Measurements from ENCODE around the gene C10orf62.

DNA sequence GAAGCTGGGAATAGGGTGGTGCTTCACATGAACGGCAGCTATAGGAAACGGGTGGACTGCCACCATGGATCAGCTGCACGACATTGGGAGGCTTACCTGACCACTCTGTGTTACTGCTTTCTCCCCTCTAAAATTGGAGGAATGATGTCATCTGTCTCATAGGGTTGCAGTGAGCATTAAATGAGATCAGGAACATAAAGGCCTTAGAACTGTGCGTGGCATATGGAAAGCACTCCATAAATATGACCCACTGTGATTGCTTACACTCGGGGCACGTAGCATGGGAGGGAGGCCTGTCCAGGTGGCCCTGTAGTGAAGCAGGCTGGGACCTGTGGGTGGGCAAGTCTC, 9.7 kb downstream of the C10orf62 start:
- no peak for TF ChIP-seq POLR2A (IDR thresholded peaks at IDR 0.05)
- TF ChIP-seq, protein P1, sequence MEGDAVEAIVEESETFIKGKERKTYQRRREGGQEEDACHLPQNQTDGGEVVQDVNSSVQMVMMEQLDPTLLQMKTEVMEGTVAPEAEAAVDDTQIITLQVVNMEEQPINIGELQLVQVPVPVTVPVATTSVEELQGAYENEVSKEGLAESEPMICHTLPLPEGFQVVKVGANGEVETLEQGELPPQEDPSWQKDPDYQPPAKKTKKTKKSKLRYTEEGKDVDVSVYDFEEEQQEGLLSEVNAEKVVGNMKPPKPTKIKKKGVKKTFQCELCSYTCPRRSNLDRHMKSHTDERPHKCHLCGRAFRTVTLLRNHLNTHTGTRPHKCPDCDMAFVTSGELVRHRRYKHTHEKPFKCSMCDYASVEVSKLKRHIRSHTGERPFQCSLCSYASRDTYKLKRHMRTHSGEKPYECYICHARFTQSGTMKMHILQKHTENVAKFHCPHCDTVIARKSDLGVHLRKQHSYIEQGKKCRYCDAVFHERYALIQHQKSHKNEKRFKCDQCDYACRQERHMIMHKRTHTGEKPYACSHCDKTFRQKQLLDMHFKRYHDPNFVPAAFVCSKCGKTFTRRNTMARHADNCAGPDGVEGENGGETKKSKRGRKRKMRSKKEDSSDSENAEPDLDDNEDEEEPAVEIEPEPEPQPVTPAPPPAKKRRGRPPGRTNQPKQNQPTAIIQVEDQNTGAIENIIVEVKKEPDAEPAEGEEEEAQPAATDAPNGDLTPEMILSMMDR (IDR thresholded peaks at IDR 0.05) = no peak
